GM13977 (cell line): ENCODE results near the gene TBC1D7.

Experiments
- DNase-seq: peaks from one replicate; pipeline ENCODE4 v3.0.0; 2012; ENCODE audit warnings: low spot score
- CTCF ChIP-seq: IDR thresholded peaks from 2 replicates; pipeline ENCODE4 v1.5.1; 2012; ENCODE audit warnings: mild to moderate bottlenecking, control low read depth; ENCODE audit not compliant: insufficient read depth; ENCODE audit errors: extremely low read depth, missing control alignments
- in situ Hi-C: fragments of 300-500 bp; cut with MboI; formaldehyde crosslinking; loops from one replicate; pipeline ENCODE4 v1.12.0; 2022; ENCODE audit warnings: low sequenced_read_pairs, low pct_unique_long_range_greater_than_20kb, mixed read lengths, inconsistent platforms; ENCODE audit not compliant: unreplicated experiment

Gene TBC1D7

GRCh38 chr6:13302751-13303667, 25.3 kb downstream of the TBC1D7 start:
- DNase-seq: peak; percentile 78
- in situ Hi-C loops: no loop called here
- no peak for TF ChIP-seq CTCF

- TF ChIP-seq CTCF: no peak
- in situ Hi-C loops: no loop called here
- no peak for DNase-seq
These were observed 26.0 kb downstream of the TBC1D7 start for GRCh38 chr6:13302291-13302690.

- in situ Hi-C loops: no loop called here
- DNase-seq: no peak
- no peak for TF ChIP-seq CTCF
These were observed 27.4 kb downstream of the TBC1D7 start for GRCh38 chr6:13300643-13301590.

GRCh38 chr6:13299918-13300317, 28.4 kb downstream of the TBC1D7 start:
- DNase-seq: no peak
- in situ Hi-C loops: no loop called here
- TF ChIP-seq CTCF: no peak

- no peak for DNase-seq
- in situ Hi-C loops: no loop called here
- no peak for TF ChIP-seq CTCF
These were observed 28.9 kb downstream of the TBC1D7 start for GRCh38 chr6:13299403-13299821.

GRCh38 chr6:13298446-13298845, 29.9 kb downstream of the TBC1D7 start:
- in situ Hi-C loops: no loop called here
- no peak for TF ChIP-seq CTCF
- no peak for DNase-seq
